HepG2 (cell line): Measurements from ENCODE around the gene LCORL. TPM values are rescaled to one million over a fixed set of nuclear protein-coding genes. Genes with fewer than 3 reads are reported as not detected.

Experiments
- ATAC-seq: fragments of 200-7000 bp; cut with Tn5 transposase; 3 replicates; pipeline ENCODE4 v1.9.1; 2020; ENCODE audit warnings: mild to moderate bottlenecking, moderate library complexity
- BruUV-seq: library from RNA; stranded (reverse); fragments of 400-500 nt; replicated peaks from 2 replicates; lab custom pipeline; 2021; lab: Mats Ljungman, UMichigan
- CTCF ChIA-PET: fragments of 300-600 bp; formaldehyde crosslinking; extraction: SDS; loops from one replicate; lab custom pipeline; 2021; ENCODE audit warnings: low total read pairs, inconsistent platforms, low intra/inter-chr PET ratio; lab: Yijun Ruan, JAX
- POLR2A ChIA-PET: fragments of 350-600 bp; sonication (Branson Sonifier 250); formaldehyde crosslinking; loops from one replicate; lab custom pipeline; 2020; ENCODE audit warnings: antibody characterized with exemption, inconsistent platforms; lab: Yijun Ruan, JAX
- DNase-seq: peaks from one replicate; pipeline ENCODE4 v3.0.0-alpha.2; 2015; ENCODE audit warnings: low spot score
- FAIRE-seq: peaks from 3 replicates; lab custom pipeline; 2011; peaks lifted over from hg19 to GRCh38; lab: Jason Lieb, UNC
- H2AFZ ChIP-seq: one replicate; pipeline ENCODE4 v1.6.1; 2011; ENCODE audit warnings: low read length, inconsistent platforms
- H3K27ac ChIP-seq: fragments of 300-600 bp; 3 replicates; pipeline ENCODE4 v1.8.0; 2011; ENCODE audit warnings: mixed run types, mild to moderate bottlenecking, mixed read lengths, low read length, inconsistent platforms; ENCODE audit not compliant: insufficient read depth; ENCODE audit errors: extremely low read length
- H3K27me3 ChIP-seq, 2 experiments: fragments of 200-600 bp in 1 of 2; 2 replicates in 1 of 2; 3 replicates in 1 of 2; pipeline versions ENCODE4 v1.6.0 to v1.8.0; 2011; ENCODE audit warnings: low read length in 2 of 2, mild to moderate bottlenecking in 2 of 2, moderate library complexity in 2 of 2, inconsistent platforms in 1 of 2; ENCODE audit not compliant: insufficient read depth in 2 of 2, control insufficient read depth in 1 of 2
- H3K36me3 ChIP-seq, 2 experiments: fragments of 200-600 bp in 1 of 2; replicated peaks in 1 of 2; 2 replicates in 1 of 2; 3 replicates in 1 of 2; pipeline versions ENCODE4 v1.5.1 to v1.8.0; 2011; ENCODE audit warnings: low read length in 2 of 2, inconsistent platforms in 1 of 2; ENCODE audit not compliant: insufficient read depth in 2 of 2, control insufficient read depth in 1 of 2
- H3K4me1 ChIP-seq: 2 replicates; pipeline ENCODE4 v1.5.1; 2012; ENCODE audit warnings: low read length, inconsistent platforms; ENCODE audit not compliant: insufficient read depth
- H3K4me2 ChIP-seq: 2 replicates; pipeline ENCODE4 v1.6.0; 2011; ENCODE audit warnings: low read depth, low read length, inconsistent platforms
- H3K4me3 ChIP-seq, 3 experiments: fragments of 200-600 bp in 1 of 3; sonication (generic), shearing (Covaris generic) in 1 of 3; replicated peaks in 1 of 3; 2 replicates each; pipeline ENCODE4 v1.5.1; 2011 to 2016; ENCODE audit warnings: low read length in 3 of 3, inconsistent platforms in 2 of 3, low read depth in 2 of 3, mild to moderate bottlenecking in 2 of 3, control low read depth in 1 of 3, mixed read lengths in 1 of 3; ENCODE audit not compliant: insufficient read depth in 1 of 3
- H3K79me2 ChIP-seq: one replicate; pipeline ENCODE4 v1.6.1; 2011; ENCODE audit warnings: low read length, inconsistent platforms; ENCODE audit not compliant: insufficient read depth
- H3K9ac ChIP-seq: 2 replicates; pipeline ENCODE4 v1.6.0; 2011; ENCODE audit warnings: mild to moderate bottlenecking, low read depth, low read length, inconsistent platforms; ENCODE audit not compliant: insufficient read depth
- H3K9me3 ChIP-seq: 2 replicates; pipeline ENCODE4 v1.5.1; 2012; ENCODE audit warnings: mild to moderate bottlenecking, low read length
- H4K20me1 ChIP-seq: 2 replicates; pipeline ENCODE4 v1.6.0; 2011; ENCODE audit warnings: inconsistent platforms, mild to moderate bottlenecking, low read length, moderate library complexity; ENCODE audit not compliant: insufficient read depth
- BCLAF1 ChIP-seq: fragments of 450-650 bp; IDR thresholded peaks from 2 replicates; pipeline ENCODE4 v1.6.1; 2017; ENCODE audit warnings: mild to moderate bottlenecking
- CEBPZ ChIP-seq: IDR thresholded peaks from 2 replicates; pipeline ENCODE4 v1.6.1; 2012; ENCODE audit warnings: low read length, improper control_type of control experiment
- GABPB1 ChIP-seq: IDR thresholded peaks from 2 replicates; pipeline ENCODE4 v1.6.1; 2016; ENCODE audit warnings: mild to moderate bottlenecking, missing genetic modification reagents, moderate library complexity, missing compliant biosample characterization
- GPBP1L1 ChIP-seq: sonication (generic); formaldehyde crosslinking; IDR thresholded peaks from 2 replicates; pipeline ENCODE4 v1.5.0; 2020; ENCODE audit warnings: mild to moderate bottlenecking, missing genetic modification reagents
- KDM3A ChIP-seq: IDR thresholded peaks from 2 replicates; pipeline ENCODE4 v1.6.1; 2018; ENCODE audit warnings: low read depth, missing compliant biosample characterization
- MED1 ChIP-seq: sonication (generic); formaldehyde crosslinking; IDR thresholded peaks from 2 replicates; pipeline ENCODE4 v1.4.0; 2020; ENCODE audit warnings: missing genetic modification reagents
- SKI ChIP-seq: fragments of 450-650 bp; IDR thresholded peaks from one replicate; pipeline ENCODE4 v1.6.1; 2018; ENCODE audit warnings: mild to moderate bottlenecking; ENCODE audit not compliant: partially characterized antibody
- TFDP2 ChIP-seq: sonication (generic); formaldehyde crosslinking; IDR thresholded peaks from 2 replicates; pipeline ENCODE4 v1.4.0; 2020; ENCODE audit warnings: missing genetic modification reagents
- ZBTB21 ChIP-seq: sonication (generic); formaldehyde crosslinking; IDR thresholded peaks from 2 replicates; pipeline ENCODE4 v1.4.0; 2020; ENCODE audit warnings: missing genetic modification reagents
- ZBTB25 ChIP-seq: IDR thresholded peaks from 2 replicates; pipeline ENCODE4 v1.6.1; 2018; ENCODE audit warnings: missing genetic modification reagents
- ZNF17 ChIP-seq: sonication (generic); formaldehyde crosslinking; IDR thresholded peaks from 2 replicates; pipeline ENCODE4 v1.5.0; 2020; ENCODE audit warnings: mild to moderate bottlenecking, missing genetic modification reagents
- ZNF232 ChIP-seq: sonication (generic); formaldehyde crosslinking; IDR thresholded peaks from 2 replicates; pipeline ENCODE4 v1.4.0; 2020; ENCODE audit warnings: missing genetic modification reagents, borderline replicate concordance
- ZNF563 ChIP-seq: sonication (generic); formaldehyde crosslinking; IDR thresholded peaks from 2 replicates; pipeline ENCODE4 v1.8.0; 2022; ENCODE audit warnings: mild to moderate bottlenecking, moderate library complexity, missing genetic modification reagents
- ZNF569 ChIP-seq: sonication (generic); formaldehyde crosslinking; IDR thresholded peaks from 2 replicates; pipeline ENCODE4 v1.5.0; 2020; ENCODE audit warnings: mild to moderate bottlenecking, missing genetic modification reagents, moderate library complexity, borderline replicate concordance
- WGBS: methylation state at CpG from one replicate; pipeline ENCODE4 v1.1.6; 2017; ENCODE audit warnings: low lambda C conversion rate; 5-methylcytosine and 5-hydroxymethylcytosine counted together
- in situ Hi-C: cut with HindIII; loops from 2 replicates; pipeline ENCODE4 v1.10.0; 2017; ENCODE audit warnings: low pct_unique_long_range_greater_than_20kb; ENCODE audit not compliant: extremely low pct_ligation_motif_present
- intact Hi-C: fragments of 100-400 bp; cut with micrococcal nuclease; formaldehyde crosslinking; loops from one replicate; pipeline ENCODE4 v1.10.0; 2022; ENCODE audit not compliant: unreplicated experiment
- polyA plus RNA-seq, 8 experiments: library from polyadenylated mRNA; depleted of rRNA in 3 of 8; stranded (reverse) in 7 of 8; unstranded in 1 of 8; fragments of >200 nt; fragmentation: Illumina TruSeq in 4 of 8; extraction: Trizol in 4 of 8; gene quantifications; 2 replicates each; pipeline versions ENCODE4 v1.2.1 to v1.2.3, GENCODE V29; 2011 to 2016; ENCODE audit warnings: low read depth in 4 of 8, missing spikeins in 1 of 8, mixed read lengths in 1 of 8; ENCODE audit not compliant: insufficient read depth in 1 of 8
- total RNA-seq, 5 experiments: library from RNA; depleted of rRNA; stranded (reverse); fragments of >200 nt; fragmentation: Illumina TruSeq; extraction: Trizol; gene quantifications; 2 replicates each; pipeline ENCODE4 v1.2.3, GENCODE V29; 2016; ENCODE audit warnings: low read depth in 1 of 5

The LCORL gene
- total and polyA plus RNA-seq, 2 of the 13 experiments (the other 11 are each of a cell fraction or from before 2014, with no cell fraction given), result 5.3 to 14.5 TPM

- in situ Hi-C loops, result no loop called here
- H3K36me3 ChIP-seq, result no peaks in the 10 kb centered on the region
- no peak for ATAC-seq
- CTCF ChIA-PET, result no interaction called here
- no peak overlapping the region for H3K27ac ChIP-seq
- no peak overlapping the region for H3K4me2 ChIP-seq
- no peaks in the 10 kb centered on the region for H3K27me3 ChIP-seq
- no peak for FAIRE-seq
- no TSS peak for BruUV-seq
- POLR2A ChIA-PET, result no interaction called here
- H3K4me1 ChIP-seq, result no peaks in the 10 kb centered on the region
- WGBS, result 81% methylated on average over 3 of the region's 3 CpGs
- intact Hi-C loops, result no loop called here
- no peak for DNase-seq
- no peak overlapping the region for H3K4me3 ChIP-seq
- H3K79me2 ChIP-seq, result no peaks in the 10 kb centered on the region
- H3K9ac ChIP-seq, result no peak overlapping the region
- no peaks in the 10 kb centered on the region for H4K20me1 ChIP-seq
- no peaks in the 10 kb centered on the region for H3K9me3 ChIP-seq
- no peak overlapping the region for H2AFZ ChIP-seq
- TF ChIP-seq BCLAF1 (no peak), TFDP2 (no peak), SKI (no peak), ZNF563 (no peak), ZBTB21 (CRISPR knock-in tag) (no peak), ZBTB25 (CRISPR knock-in tag) (no peak), ZNF232 (CRISPR knock-in tag) (no peak), CEBPZ (no peak), MED1 (CRISPR knock-in tag) (no peak), GPBP1L1 (CRISPR knock-in tag) (no peak), GABPB1 (CRISPR knock-in tag) (no peak), ZNF17 (CRISPR knock-in tag) (no peak), KDM3A (CRISPR knock-in tag) (no peak), ZNF569 (CRISPR knock-in tag) (no peak)
Measured at GRCh38 chr4:17894421-17894820, 127.1 kb downstream of the LCORL start.
